ENCODE data around the gene XKR3.

DNA sequence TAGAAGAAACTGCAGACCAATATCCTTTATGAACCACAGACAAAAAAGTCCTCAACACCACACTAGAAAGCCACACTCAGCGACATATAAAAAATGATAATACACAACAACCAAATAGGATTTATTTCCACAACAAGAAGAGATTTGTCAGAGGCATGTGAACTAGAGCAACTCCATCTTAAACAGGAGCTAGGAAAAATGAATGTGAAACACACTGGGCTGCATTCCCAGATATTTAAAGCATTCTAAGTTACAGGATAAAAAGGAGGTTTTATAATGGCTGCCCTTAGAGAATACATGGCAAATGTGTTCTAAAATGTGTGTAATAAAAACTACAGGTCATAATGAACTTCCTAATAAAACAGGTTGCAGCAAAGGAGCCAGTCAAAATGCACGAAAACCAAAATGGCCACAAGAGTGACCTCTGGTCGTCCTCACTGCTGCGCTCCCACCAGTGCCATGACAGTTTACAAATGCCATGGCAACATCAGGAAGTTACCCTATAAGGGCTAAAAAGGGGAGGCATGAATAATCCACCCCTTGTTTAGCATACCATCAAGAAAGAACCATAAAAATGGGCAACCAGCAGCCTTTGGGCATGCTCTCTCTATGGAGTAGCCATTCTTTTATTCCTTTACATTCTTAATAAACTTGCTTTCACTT, 21.8 kb downstream of the XKR3 start:
- TF ChIP-seq POLR2A (IDR thresholded peaks at IDR 0.05), result no peak
- TF ChIP-seq, protein P1, sequence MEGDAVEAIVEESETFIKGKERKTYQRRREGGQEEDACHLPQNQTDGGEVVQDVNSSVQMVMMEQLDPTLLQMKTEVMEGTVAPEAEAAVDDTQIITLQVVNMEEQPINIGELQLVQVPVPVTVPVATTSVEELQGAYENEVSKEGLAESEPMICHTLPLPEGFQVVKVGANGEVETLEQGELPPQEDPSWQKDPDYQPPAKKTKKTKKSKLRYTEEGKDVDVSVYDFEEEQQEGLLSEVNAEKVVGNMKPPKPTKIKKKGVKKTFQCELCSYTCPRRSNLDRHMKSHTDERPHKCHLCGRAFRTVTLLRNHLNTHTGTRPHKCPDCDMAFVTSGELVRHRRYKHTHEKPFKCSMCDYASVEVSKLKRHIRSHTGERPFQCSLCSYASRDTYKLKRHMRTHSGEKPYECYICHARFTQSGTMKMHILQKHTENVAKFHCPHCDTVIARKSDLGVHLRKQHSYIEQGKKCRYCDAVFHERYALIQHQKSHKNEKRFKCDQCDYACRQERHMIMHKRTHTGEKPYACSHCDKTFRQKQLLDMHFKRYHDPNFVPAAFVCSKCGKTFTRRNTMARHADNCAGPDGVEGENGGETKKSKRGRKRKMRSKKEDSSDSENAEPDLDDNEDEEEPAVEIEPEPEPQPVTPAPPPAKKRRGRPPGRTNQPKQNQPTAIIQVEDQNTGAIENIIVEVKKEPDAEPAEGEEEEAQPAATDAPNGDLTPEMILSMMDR (IDR thresholded peaks at IDR 0.05), result no peak

Measured in breast epithelium (tissue), 3 donors.